Upper lobe of left lung (tissue), 4 donors: ENCODE data around the gene SPCS3.

Source experiments
- POLR2A ChIP-seq, 4 donors: fragments of 450-650 bp; IDR thresholded peaks; one replicate each; pipeline ENCODE4 v1.5.1; 2016 to 2017; ENCODE audit warnings: antibody characterized with exemption in 4 of 4, mild to moderate bottlenecking in 2 of 4
- POLR2AphosphoS5 ChIP-seq, 2 donors: sonication (generic); formaldehyde crosslinking; IDR thresholded peaks; one replicate each; pipeline ENCODE4 v1.5.1; 2017; ENCODE audit warnings: antibody characterized with exemption in 2 of 2
- TF ChIP-seq, protein P1 (sequence below), 6 experiments: fragments of 450-650 bp in 4 of 6; fragments of 200-600 bp in 2 of 6; sonication (generic) in 2 of 6; IDR thresholded peaks; one replicate each; pipeline ENCODE4 v1.5.1; 2016 to 2019; ENCODE audit warnings: antibody characterized with exemption in 6 of 6

DNA sequence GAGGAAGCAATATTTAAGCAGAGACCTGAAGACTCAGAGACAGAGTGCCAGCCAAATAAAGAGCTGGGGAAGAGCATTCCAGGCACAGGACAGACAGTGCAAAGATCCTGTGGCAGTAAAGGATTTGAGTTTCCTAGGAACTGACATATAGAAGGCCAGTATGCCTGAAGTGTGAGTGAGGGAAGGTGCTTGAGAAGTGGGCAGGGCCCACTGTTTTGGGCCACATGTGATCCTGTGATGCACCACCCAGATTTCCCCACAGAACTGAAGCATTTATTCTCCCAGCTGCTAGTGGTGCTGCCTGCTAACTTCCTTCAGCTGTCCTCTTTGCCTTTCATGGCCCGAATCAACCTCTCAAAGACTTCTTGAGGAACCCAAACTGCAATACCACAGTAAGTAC is 26.8 kb upstream of the SPCS3 start:
- TF ChIP-seq, protein P1, sequence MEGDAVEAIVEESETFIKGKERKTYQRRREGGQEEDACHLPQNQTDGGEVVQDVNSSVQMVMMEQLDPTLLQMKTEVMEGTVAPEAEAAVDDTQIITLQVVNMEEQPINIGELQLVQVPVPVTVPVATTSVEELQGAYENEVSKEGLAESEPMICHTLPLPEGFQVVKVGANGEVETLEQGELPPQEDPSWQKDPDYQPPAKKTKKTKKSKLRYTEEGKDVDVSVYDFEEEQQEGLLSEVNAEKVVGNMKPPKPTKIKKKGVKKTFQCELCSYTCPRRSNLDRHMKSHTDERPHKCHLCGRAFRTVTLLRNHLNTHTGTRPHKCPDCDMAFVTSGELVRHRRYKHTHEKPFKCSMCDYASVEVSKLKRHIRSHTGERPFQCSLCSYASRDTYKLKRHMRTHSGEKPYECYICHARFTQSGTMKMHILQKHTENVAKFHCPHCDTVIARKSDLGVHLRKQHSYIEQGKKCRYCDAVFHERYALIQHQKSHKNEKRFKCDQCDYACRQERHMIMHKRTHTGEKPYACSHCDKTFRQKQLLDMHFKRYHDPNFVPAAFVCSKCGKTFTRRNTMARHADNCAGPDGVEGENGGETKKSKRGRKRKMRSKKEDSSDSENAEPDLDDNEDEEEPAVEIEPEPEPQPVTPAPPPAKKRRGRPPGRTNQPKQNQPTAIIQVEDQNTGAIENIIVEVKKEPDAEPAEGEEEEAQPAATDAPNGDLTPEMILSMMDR (IDR thresholded peaks at IDR 0.05), result no peak
- no peak for TF ChIP-seq POLR2A (IDR thresholded peaks at IDR 0.05)
- no peak for TF ChIP-seq POLR2AphosphoS5 (IDR thresholded peaks at IDR 0.05)
